Glomerular visceral epithelial cell (primary cell): ENCODE measurements around the gene CYB5A.
A peak's percentile ranks its signal among the peaks of the same experiment; 100 is the strongest.

Experiments
- DNase-seq: peaks from one replicate; pipeline ENCODE4 v3.0.0-alpha.2; 2016; ENCODE audit errors: extremely low spot score

Gene CYB5A

GRCh38 chr18:74291771-74292540 is at the start of gene CYB5A:
CYB5A (minus strand) TSS chr18:74291963; CDS start chr18:74291875, 88 bp downstream.
- peak; percentile 86 for DNase-seq

- DNase-seq: no peak
These were observed 46.1 kb upstream of the CYB5A start for GRCh38 chr18:74337912-74338309.

- DNase-seq: no peak
These were observed 45.6 kb upstream of the CYB5A start for GRCh38 chr18:74337155-74337911.

- DNase-seq: no peak
These were observed 44.9 kb upstream of the CYB5A start for GRCh38 chr18:74336656-74337055.

- no peak for DNase-seq
These were observed 42.6 kb upstream of the CYB5A start for GRCh38 chr18:74334242-74334893.

GRCh38 chr18:74333091-74333490 is 41.3 kb upstream of the CYB5A start:
- no peak for DNase-seq

- peak; percentile 42 for DNase-seq
These were observed 39.6 kb upstream of the CYB5A start for GRCh38 chr18:74331404-74331803.

GRCh38 chr18:74329688-74330205 is 38.0 kb upstream of the CYB5A start:
- DNase-seq: no peak

GRCh38 chr18:74328206-74328605 is 36.4 kb upstream of the CYB5A start:
- no peak for DNase-seq

GRCh38 chr18:74326791-74327190 is 35.0 kb upstream of the CYB5A start:
- peak; percentile 56 for DNase-seq

GRCh38 chr18:74326231-74326630 is 34.5 kb upstream of the CYB5A start:
- no peak for DNase-seq

- peak; percentile 83 for DNase-seq
These were observed 24.8 kb upstream of the CYB5A start for GRCh38 chr18:74316257-74317170.

- DNase-seq: no peak
These were observed 23.9 kb upstream of the CYB5A start, which contains the start of gene C18orf63 for GRCh38 chr18:74315464-74316256. C18orf63 (plus strand) TSS chr18:74315839; CDS start chr18:74317866, 2,027 bp downstream.

GRCh38 chr18:74314759-74315463 is 23.1 kb upstream of the CYB5A start:
- DNase-seq: no peak

- DNase-seq: no peak
These were observed 19.2 kb upstream of the CYB5A start for GRCh38 chr18:74311000-74311399.

GRCh38 chr18:74310411-74310810 is 18.6 kb upstream of the CYB5A start:
- peak; percentile 62 for DNase-seq

- DNase-seq: peak; percentile 66
These were observed 12.2 kb upstream of the CYB5A start for GRCh38 chr18:74303936-74304335.

GRCh38 chr18:74303306-74303705 is 11.5 kb upstream of the CYB5A start:
- no peak for DNase-seq

GRCh38 chr18:74299746-74300145 is 8.0 kb upstream of the CYB5A start:
- DNase-seq: peak; percentile 56

- no peak for DNase-seq
These were observed 7.4 kb upstream of the CYB5A start for GRCh38 chr18:74299162-74299561.
